ENCODE measurements around the gene NDUFA3. TPM values are rescaled to one million over a fixed set of nuclear protein-coding genes. Genes with fewer than 3 reads are reported as not detected.

Gene NDUFA3
- total RNA-seq, 1 donor from 2014 or later: 131 TPM

- H3K4me3 Mint-ChIP-seq: peak overlapping the region; percentile 85
- no peaks in the 10 kb centered on the region for H3K9me3 Mint-ChIP-seq
- H3K27me3 Mint-ChIP-seq: no peaks in the 10 kb centered on the region
- peak; percentile 68 for DNase-seq
- peak overlapping the region; percentile 95 for H3K27ac Mint-ChIP-seq
- H3K36me3 Mint-ChIP-seq (ENCODE audit: low read depth): peaks cover 24% of the 10 kb centered on the region
- peaks cover 43% of the 10 kb centered on the region for H3K4me1 Mint-ChIP-seq
- intact Hi-C loops (cut with micrococcal nuclease): no loop called here
These were observed 36.0 kb downstream of the NDUFA3 start for GRCh38 chr19:54138489-54139256.

GRCh38 chr19:54141356-54141755, 38.7 kb downstream of the NDUFA3 start:
- H3K27me3 Mint-ChIP-seq: no peaks in the 10 kb centered on the region
- peaks cover 43% of the 10 kb centered on the region for H3K36me3 Mint-ChIP-seq (ENCODE audit: low read depth)
- peaks cover 34% of the 10 kb centered on the region for H3K4me1 Mint-ChIP-seq
- no peak for DNase-seq
- intact Hi-C loops (cut with micrococcal nuclease): no loop called here
- H3K27ac Mint-ChIP-seq: no peak overlapping the region
- H3K4me3 Mint-ChIP-seq: no peak overlapping the region
- no peaks in the 10 kb centered on the region for H3K9me3 Mint-ChIP-seq

- Mint-ChIP-seq H3K4me1 (peaks cover 29% of the 10 kb centered on the region), H3K4me3 (no peak overlapping the region), H3K36me3 (ENCODE audit: low read depth) (peaks cover 50% of the 10 kb centered on the region), H3K27me3 (no peaks in the 10 kb centered on the region), H3K9me3 (no peaks in the 10 kb centered on the region), H3K27ac (no peak overlapping the region)
- no peak for DNase-seq
- intact Hi-C loops (cut with micrococcal nuclease): no loop called here
These were observed 39.6 kb downstream of the NDUFA3 start for GRCh38 chr19:54142166-54142780.

GRCh38 chr19:54145541-54146158, 43.0 kb downstream of the NDUFA3 start:
- H3K27ac Mint-ChIP-seq: no peak overlapping the region
- no peak overlapping the region for H3K4me3 Mint-ChIP-seq
- peaks cover 64% of the 10 kb centered on the region for H3K36me3 Mint-ChIP-seq (ENCODE audit: low read depth)
- intact Hi-C loops (cut with micrococcal nuclease): no loop called here
- H3K4me1 Mint-ChIP-seq: peaks cover 10% of the 10 kb centered on the region
- DNase-seq: no peak
- no peaks in the 10 kb centered on the region for H3K27me3 Mint-ChIP-seq
- no peaks in the 10 kb centered on the region for H3K9me3 Mint-ChIP-seq

- intact Hi-C loops (cut with micrococcal nuclease): no loop called here
- H3K4me3 Mint-ChIP-seq: no peak overlapping the region
- no peaks in the 10 kb centered on the region for H3K27me3 Mint-ChIP-seq
- no peak overlapping the region for H3K27ac Mint-ChIP-seq
- peaks cover 71% of the 10 kb centered on the region for H3K36me3 Mint-ChIP-seq (ENCODE audit: low read depth)
- peaks cover 2% of the 10 kb centered on the region for H3K4me1 Mint-ChIP-seq
- no peaks in the 10 kb centered on the region for H3K9me3 Mint-ChIP-seq
- DNase-seq: no peak
These were observed 45.0 kb downstream of the NDUFA3 start for GRCh38 chr19:54147676-54148075.

- Mint-ChIP-seq H3K36me3 (ENCODE audit: low read depth) (peaks cover 69% of the 10 kb centered on the region), H3K4me1 (peaks cover 2% of the 10 kb centered on the region), H3K9me3 (no peaks in the 10 kb centered on the region), H3K27ac (no peak overlapping the region), H3K27me3 (no peaks in the 10 kb centered on the region), H3K4me3 (no peak overlapping the region)
- no peak for DNase-seq
- intact Hi-C loops (cut with micrococcal nuclease): no loop called here
These were observed 45.5 kb downstream of the NDUFA3 start for GRCh38 chr19:54148158-54148557.

- DNase-seq: no peak
- Mint-ChIP-seq H3K9me3 (no peaks in the 10 kb centered on the region), H3K27me3 (no peaks in the 10 kb centered on the region), H3K36me3 (ENCODE audit: low read depth) (peaks cover 67% of the 10 kb centered on the region), H3K4me1 (peaks cover 7% of the 10 kb centered on the region), H3K4me3 (no peak overlapping the region), H3K27ac (no peak overlapping the region)
- intact Hi-C loops (cut with micrococcal nuclease): no loop called here
These were observed 46.6 kb downstream of the NDUFA3 start for GRCh38 chr19:54149021-54149812.

GRCh38 chr19:54151362-54152035, 48.8 kb downstream of the NDUFA3 start:
- Mint-ChIP-seq H3K27me3 (no peaks in the 10 kb centered on the region), H3K9me3 (no peaks in the 10 kb centered on the region), H3K4me1 (peaks cover 17% of the 10 kb centered on the region), H3K36me3 (ENCODE audit: low read depth) (peaks cover 69% of the 10 kb centered on the region), H3K4me3 (no peak overlapping the region), H3K27ac (no peak overlapping the region)
- DNase-seq: no peak
- intact Hi-C loops (cut with micrococcal nuclease): no loop called here

- Mint-ChIP-seq H3K4me3 (no peak overlapping the region), H3K27me3 (no peaks in the 10 kb centered on the region), H3K36me3 (ENCODE audit: low read depth) (peaks cover 68% of the 10 kb centered on the region), H3K4me1 (peaks cover 21% of the 10 kb centered on the region), H3K27ac (no peak overlapping the region), H3K9me3 (no peaks in the 10 kb centered on the region)
- no peak for DNase-seq
- intact Hi-C loops (cut with micrococcal nuclease): no loop called here
These were observed 49.6 kb downstream of the NDUFA3 start for GRCh38 chr19:54152267-54152666.

- DNase-seq: no peak
- H3K27ac Mint-ChIP-seq: peak overlapping the region; percentile 72
- no peak overlapping the region for H3K4me3 Mint-ChIP-seq
- peaks cover 21% of the 10 kb centered on the region for H3K4me1 Mint-ChIP-seq
- H3K36me3 Mint-ChIP-seq (ENCODE audit: low read depth): peaks cover 64% of the 10 kb centered on the region
- no peaks in the 10 kb centered on the region for H3K27me3 Mint-ChIP-seq
- intact Hi-C loops (cut with micrococcal nuclease): no loop called here
- no peaks in the 10 kb centered on the region for H3K9me3 Mint-ChIP-seq
These were observed 50.3 kb downstream of the NDUFA3 start for GRCh38 chr19:54152878-54153524.

GRCh38 chr19:54153731-54154326, 51.2 kb downstream of the NDUFA3 start:
- peaks cover 26% of the 10 kb centered on the region for H3K4me1 Mint-ChIP-seq
- H3K36me3 Mint-ChIP-seq (ENCODE audit: low read depth): peaks cover 65% of the 10 kb centered on the region
- DNase-seq: no peak
- H3K9me3 Mint-ChIP-seq: no peaks in the 10 kb centered on the region
- no peak overlapping the region for H3K4me3 Mint-ChIP-seq
- H3K27me3 Mint-ChIP-seq: no peaks in the 10 kb centered on the region
- intact Hi-C loops (cut with micrococcal nuclease): no loop called here
- peak overlapping the region; percentile 75 for H3K27ac Mint-ChIP-seq

GRCh38 chr19:54154603-54155345, 52.1 kb downstream of the NDUFA3 start:
- H3K27ac Mint-ChIP-seq: peak overlapping the region; percentile 75
- intact Hi-C loops (cut with micrococcal nuclease): no loop called here
- H3K4me1 Mint-ChIP-seq: peaks cover 30% of the 10 kb centered on the region
- H3K4me3 Mint-ChIP-seq: no peak overlapping the region
- H3K36me3 Mint-ChIP-seq (ENCODE audit: low read depth): peaks cover 62% of the 10 kb centered on the region
- H3K27me3 Mint-ChIP-seq: no peaks in the 10 kb centered on the region
- DNase-seq: peak; percentile 81
- no peaks in the 10 kb centered on the region for H3K9me3 Mint-ChIP-seq
